Measurements from ENCODE around the gene CCDC170.
A peak's percentile ranks its signal among the peaks of the same experiment; 100 is the strongest.
"Not testable (repeated sequence)": the region's sequence is repeated elsewhere in the genome, so short reads cannot be mapped to it uniquely, and the experiment has no call there.

CCDC170 gene

DNA sequence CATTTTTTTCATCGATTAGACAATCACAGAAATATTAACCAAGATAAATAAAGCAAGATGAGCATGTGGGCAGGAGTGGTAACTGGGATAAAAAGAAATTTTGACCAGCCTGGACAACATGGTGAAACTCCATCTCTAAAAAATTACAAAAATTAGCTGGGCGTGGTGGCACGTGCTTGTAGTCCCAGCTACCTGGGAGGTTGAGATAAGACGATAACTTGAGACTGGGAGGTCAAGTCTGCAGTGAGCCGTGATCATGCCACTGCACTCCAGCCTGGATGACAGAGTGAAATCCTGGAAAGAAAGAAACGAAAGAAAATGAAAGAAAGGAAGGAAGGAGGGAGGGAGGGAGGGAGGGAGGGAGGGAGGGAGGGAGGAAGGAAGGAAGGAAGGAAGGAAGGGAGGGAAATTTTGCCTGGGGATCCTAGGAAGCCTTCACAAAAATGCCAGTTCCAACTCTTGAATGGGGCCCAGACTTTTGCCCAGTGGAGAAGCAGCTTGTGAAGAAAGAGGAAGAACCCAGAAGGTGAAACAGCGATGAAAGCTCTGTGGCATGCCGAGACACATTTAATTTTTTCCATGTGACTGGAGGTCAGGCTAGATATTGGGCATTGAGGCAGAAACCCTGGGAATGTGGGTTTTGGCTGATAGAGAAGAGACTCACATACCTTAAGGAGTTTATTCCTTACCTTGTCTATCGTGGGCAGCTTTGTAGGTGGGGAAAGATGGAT is 20.3 kb downstream of the CCDC170 start:
- Histone ChIP-seq H2BK5ac (ENCODE audit: low read depth, low read length, poor library complexity, severe bottlenecking) (no peak overlapping the region), H3K23ac (ENCODE audit: low read length in 2 of 2) (no peak overlapping the region), H2BK15ac (ENCODE audit: low read depth, poor library complexity, severe bottlenecking) (no peak overlapping the region)

DNA sequence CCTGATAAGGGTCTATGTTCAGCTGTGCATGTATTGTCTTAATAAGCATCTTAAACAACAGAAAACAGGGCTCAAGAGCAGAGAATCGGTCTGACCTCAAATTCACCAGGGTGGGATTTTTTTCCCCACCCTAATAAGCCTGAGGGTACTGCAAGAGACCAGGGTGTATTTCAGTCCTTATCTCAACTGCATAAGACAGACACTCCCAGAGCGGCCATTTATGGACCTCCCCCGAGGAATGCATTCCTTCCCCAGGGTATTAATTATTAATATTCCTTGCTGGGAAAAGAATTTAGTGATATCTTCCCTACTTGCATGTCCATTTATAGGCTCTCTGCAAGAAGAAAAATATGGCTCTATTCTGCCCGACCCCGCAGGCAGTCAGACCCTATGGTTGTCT is 25.2 kb downstream of the CCDC170 start:
- not testable (repeated sequence) for H4K91ac ChIP-seq (ENCODE audit: low read length); H3K9ac ChIP-seq (ENCODE audit: low read length); H4K8ac ChIP-seq (ENCODE audit: low read length); H2BK120ac ChIP-seq (ENCODE audit: low read depth, low read length); H3K23ac ChIP-seq (ENCODE audit: low read length in 2 of 2); DNase-seq; H3K79me1 ChIP-seq (replicated peaks; ENCODE audit: low read length, poor library complexity, severe bottlenecking); H2BK12ac ChIP-seq (ENCODE audit: low read length in 2 of 2); H3K4me3 ChIP-seq (ENCODE audit: insufficient read depth in 1 of 2, low read depth in 1 of 2, low read length in 2 of 2); H2BK15ac ChIP-seq (ENCODE audit: low read depth, poor library complexity, severe bottlenecking); H3K4me1 ChIP-seq (ENCODE audit: control insufficient read depth, insufficient read depth, low read depth, low read length); H3K27ac ChIP-seq (ENCODE audit: low read length, poor library complexity, severe bottlenecking); H3K27me3 ChIP-seq (ENCODE audit: control insufficient read depth in 1 of 2, insufficient read depth in 1 of 2, low read length in 2 of 2); H3K4me2 ChIP-seq (ENCODE audit: low read length, poor library complexity, severe bottlenecking); H3K18ac ChIP-seq (ENCODE audit: low read depth in 1 of 2, low read length in 2 of 2); H3K4ac ChIP-seq (ENCODE audit: low read depth in 1 of 2, low read length in 2 of 2); H2AFZ ChIP-seq (ENCODE audit: low read depth, low read length); H2AK5ac ChIP-seq (ENCODE audit: low read length, severe bottlenecking); H3K14ac ChIP-seq (ENCODE audit: low read length in 2 of 2); H3K36me3 ChIP-seq (ENCODE audit: control insufficient read depth in 1 of 2, insufficient read depth in 2 of 2, low read depth in 1 of 2, low read length in 2 of 2); H2BK5ac ChIP-seq (ENCODE audit: low read depth, low read length, poor library complexity, severe bottlenecking)
- WGBS, result 78% methylated on average over 3 of the region's 5 CpGs
- peaks cover 44% of the 10 kb centered on the region for H3K9me3 ChIP-seq (ENCODE audit: control insufficient read depth, low read length)

More for the DNA sequence above, 20.3 kb downstream of the CCDC170 start:
- H3K79me1 ChIP-seq (replicated peaks; ENCODE audit: low read length, poor library complexity, severe bottlenecking), result no peaks in the 10 kb centered on the region
- no peak overlapping the region for H3K4me2 ChIP-seq (ENCODE audit: low read length, poor library complexity, severe bottlenecking)
- H2AFZ ChIP-seq (ENCODE audit: low read depth, low read length), result no peak overlapping the region
- no peak overlapping the region for H3K27ac ChIP-seq (ENCODE audit: low read length, poor library complexity, severe bottlenecking)
- H3K18ac ChIP-seq (ENCODE audit: low read depth in 1 of 2, low read length in 2 of 2), result no peak overlapping the region
- H2AK5ac ChIP-seq (ENCODE audit: low read length, severe bottlenecking), result no peak overlapping the region
- WGBS, result 91% methylated on average over 8 of the region's 9 CpGs
- H2BK120ac ChIP-seq (ENCODE audit: low read depth, low read length), result no peak overlapping the region
- DNase-seq, result no peak
- no peak overlapping the region for H4K91ac ChIP-seq (ENCODE audit: low read length)
- no peak overlapping the region for H3K9ac ChIP-seq (ENCODE audit: low read length)
- no peaks in the 10 kb centered on the region for H3K36me3 ChIP-seq (ENCODE audit: control insufficient read depth in 1 of 2, insufficient read depth in 2 of 2, low read depth in 1 of 2, low read length in 2 of 2)
- H3K4ac ChIP-seq (ENCODE audit: low read depth in 1 of 2, low read length in 2 of 2), result no peak overlapping the region
- no peaks in the 10 kb centered on the region for H3K4me1 ChIP-seq (ENCODE audit: control insufficient read depth, insufficient read depth, low read depth, low read length)
- H4K8ac ChIP-seq (ENCODE audit: low read length), result no peak overlapping the region
- H3K4me3 ChIP-seq (ENCODE audit: insufficient read depth in 1 of 2, low read depth in 1 of 2, low read length in 2 of 2), result no peak overlapping the region
- H3K9me3 ChIP-seq (ENCODE audit: control insufficient read depth, low read length), result peaks cover 15% of the 10 kb centered on the region
- H3K27me3 ChIP-seq (ENCODE audit: control insufficient read depth in 1 of 2, insufficient read depth in 1 of 2, low read length in 2 of 2), result no peaks in the 10 kb centered on the region
- H2BK12ac ChIP-seq (ENCODE audit: low read length in 2 of 2), result no peak overlapping the region
- H3K14ac ChIP-seq (ENCODE audit: low read length in 2 of 2), result no peak overlapping the region

DNA sequence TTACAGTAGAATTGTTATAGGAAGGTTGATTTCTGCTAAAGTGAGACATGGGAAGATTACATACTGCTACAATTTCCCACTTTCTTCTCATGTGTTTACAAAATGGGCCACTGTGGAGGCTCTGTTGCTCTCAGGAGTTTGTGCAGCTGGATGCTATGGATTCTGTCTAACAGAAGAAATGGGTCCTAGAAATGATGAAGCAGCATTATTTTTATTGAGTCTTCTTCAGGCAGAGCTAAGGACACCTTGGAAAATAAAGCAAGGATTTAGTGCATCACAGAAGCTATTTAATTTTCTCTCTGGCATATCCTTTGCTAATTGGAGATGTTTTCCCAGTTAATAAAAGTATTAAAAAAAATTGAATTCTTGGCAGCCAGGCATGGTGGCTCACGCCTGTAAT is 29.2 kb downstream of the CCDC170 start:
- no peak overlapping the region for H4K8ac ChIP-seq (ENCODE audit: low read length)
- no peaks in the 10 kb centered on the region for H3K4me1 ChIP-seq (ENCODE audit: control insufficient read depth, insufficient read depth, low read depth, low read length)
- no peaks in the 10 kb centered on the region for H3K79me1 ChIP-seq (replicated peaks; ENCODE audit: low read length, poor library complexity, severe bottlenecking)
- no peak overlapping the region for H3K18ac ChIP-seq (ENCODE audit: low read depth in 1 of 2, low read length in 2 of 2)
- H3K27ac ChIP-seq (ENCODE audit: low read length, poor library complexity, severe bottlenecking), result no peak overlapping the region
- no peak overlapping the region for H2BK120ac ChIP-seq (ENCODE audit: low read depth, low read length)
- no peak overlapping the region for H3K14ac ChIP-seq (ENCODE audit: low read length in 2 of 2)
- no peak overlapping the region for H2AK5ac ChIP-seq (ENCODE audit: low read length, severe bottlenecking)
- H2BK15ac ChIP-seq (ENCODE audit: low read depth, poor library complexity, severe bottlenecking), result no peak overlapping the region
- H4K91ac ChIP-seq (ENCODE audit: low read length), result no peak overlapping the region
- no peak overlapping the region for H3K23ac ChIP-seq (ENCODE audit: low read length in 2 of 2)
- no peak overlapping the region for H2AFZ ChIP-seq (ENCODE audit: low read depth, low read length)
- H3K4me2 ChIP-seq (ENCODE audit: low read length, poor library complexity, severe bottlenecking), result no peak overlapping the region
- H2BK12ac ChIP-seq (ENCODE audit: low read length in 2 of 2), result no peak overlapping the region
- no peak overlapping the region for H3K4me3 ChIP-seq (ENCODE audit: insufficient read depth in 1 of 2, low read depth in 1 of 2, low read length in 2 of 2)
- no peaks in the 10 kb centered on the region for H3K36me3 ChIP-seq (ENCODE audit: control insufficient read depth in 1 of 2, insufficient read depth in 2 of 2, low read depth in 1 of 2, low read length in 2 of 2)
- WGBS, result 69% methylated on average over 1 of the region's 1 CpG
- no peak overlapping the region for H3K9ac ChIP-seq (ENCODE audit: low read length)
- H3K4ac ChIP-seq (ENCODE audit: low read depth in 1 of 2, low read length in 2 of 2), result no peak overlapping the region
- no peaks in the 10 kb centered on the region for H3K27me3 ChIP-seq (ENCODE audit: control insufficient read depth in 1 of 2, insufficient read depth in 1 of 2, low read length in 2 of 2)
- DNase-seq, result no peak
- H2BK5ac ChIP-seq (ENCODE audit: low read depth, low read length, poor library complexity, severe bottlenecking), result no peak overlapping the region
- peaks cover 44% of the 10 kb centered on the region for H3K9me3 ChIP-seq (ENCODE audit: control insufficient read depth, low read length)

- Histone ChIP-seq H2AFZ (ENCODE audit: low read depth, low read length) (no peak overlapping the region), H2BK120ac (ENCODE audit: low read depth, low read length) (no peak overlapping the region), H3K23ac (ENCODE audit: low read length in 2 of 2) (no peak overlapping the region), H2BK15ac (ENCODE audit: low read depth, poor library complexity, severe bottlenecking) (no peak overlapping the region), H4K91ac (ENCODE audit: low read length) (no peak overlapping the region), H3K27me3 (ENCODE audit: control insufficient read depth in 1 of 2, insufficient read depth in 1 of 2, low read length in 2 of 2) (no peaks in the 10 kb centered on the region), H3K4me3 (ENCODE audit: insufficient read depth in 1 of 2, low read depth in 1 of 2, low read length in 2 of 2) (no peak overlapping the region), H3K14ac (ENCODE audit: low read length in 2 of 2) (no peak overlapping the region), H3K4me2 (ENCODE audit: low read length, poor library complexity, severe bottlenecking) (no peak overlapping the region), H2AK5ac (ENCODE audit: low read length, severe bottlenecking) (no peak overlapping the region), H2BK5ac (ENCODE audit: low read depth, low read length, poor library complexity, severe bottlenecking) (no peak overlapping the region), H3K36me3 (ENCODE audit: control insufficient read depth in 1 of 2, insufficient read depth in 2 of 2, low read depth in 1 of 2, low read length in 2 of 2) (no peaks in the 10 kb centered on the region), H3K9ac (ENCODE audit: low read length) (no peak overlapping the region), H2BK12ac (ENCODE audit: low read length in 2 of 2) (no peak overlapping the region), H3K79me1 (replicated peaks; ENCODE audit: low read length, poor library complexity, severe bottlenecking) (no peaks in the 10 kb centered on the region), H3K27ac (ENCODE audit: low read length, poor library complexity, severe bottlenecking) (no peak overlapping the region), H3K4ac (ENCODE audit: low read depth in 1 of 2, low read length in 2 of 2) (no peak overlapping the region), H3K18ac (ENCODE audit: low read depth in 1 of 2, low read length in 2 of 2) (peak overlapping the region in 1 of 2 experiments; percentile 24), H3K4me1 (ENCODE audit: control insufficient read depth, insufficient read depth, low read depth, low read length) (no peaks in the 10 kb centered on the region), H3K9me3 (ENCODE audit: control insufficient read depth, low read length) (peaks cover 39% of the 10 kb centered on the region), H4K8ac (ENCODE audit: low read length) (no peak overlapping the region)
- 79% methylated on average over 2 of the region's 2 CpGs for WGBS
- DNase-seq, result no peak
These were observed 30.2 kb downstream of the CCDC170 start for GRCh38 chr6:151524059-151524458.

Measured in mesenchymal stem cell (in vitro differentiated cells and primary cell).